ENCODE data around the gene NFXL1.

GRCh38 chr4:47939456-47939855, 25.1 kb upstream of the NFXL1 start:
- no peak for TF ChIP-seq CTCF (IDR thresholded peaks at IDR 0.05)
- TF ChIP-seq POLR2A (IDR thresholded peaks at IDR 0.05), result no peak
- TF ChIP-seq POLR2AphosphoS5 (IDR thresholded peaks at IDR 0.05), result no peak
- no peak for TF ChIP-seq EP300 (IDR thresholded peaks at IDR 0.05)
